Ovary (tissue), 9 donors: ENCODE data around the gene DOCK2. TPM values are rescaled to one million over a fixed set of nuclear protein-coding genes. Genes with fewer than 3 reads are reported as not detected.

Source experiments
- DNase-seq, 5 donors: peaks; one replicate each; pipeline ENCODE4 v3.0.0-alpha.2; 2019 to 2020
- H3K27ac ChIP-seq, 2 donors: fragments of 200-600 bp; one replicate each; pipeline versions ENCODE4 v1.5.1 to v1.8.0; 2019 to 2022
- H3K27me3 ChIP-seq: fragments of 200-600 bp; one replicate; pipeline ENCODE4 v1.8.0; 2022
- H3K36me3 ChIP-seq: fragments of 200-600 bp; sonication (generic); one replicate; pipeline ENCODE4 v1.5.1; 2019
- H3K4me1 ChIP-seq: one replicate; pipeline ENCODE4 v1.8.1; 2013; ENCODE audit warnings: mild to moderate bottlenecking, moderate library complexity; ENCODE audit not compliant: insufficient read depth
- H3K4me3 ChIP-seq: fragments of 200-600 bp; sonication (generic); one replicate; pipeline ENCODE4 v1.5.1; 2017
- H3K9me3 ChIP-seq, 2 donors: fragments of 200-600 bp in 1 of 2; sonication (generic) in 1 of 2; one replicate each; pipeline versions ENCODE4 v1.5.1 to v1.8.1; 2013 to 2019; ENCODE audit warnings: mild to moderate bottlenecking in 1 of 2, moderate library complexity in 1 of 2
- EP300 ChIP-seq: sonication (generic); formaldehyde crosslinking; IDR thresholded peaks from one replicate; pipeline ENCODE4 v1.6.1; 2017; ENCODE audit warnings: antibody characterized with exemption
- POLR2A ChIP-seq: fragments of 450-650 bp; IDR thresholded peaks from one replicate; pipeline ENCODE4 v1.6.1; 2017; ENCODE audit warnings: antibody characterized with exemption, mild to moderate bottlenecking, moderate library complexity
- WGBS, 3 donors: extraction: QIAGEN DNeasy Blood & Tissue Kit in 1 of 3; methylation state at CpG; one replicate each; pipeline versions ENCODE4 v1.1.5 to v1.1.7; 2013 to 2017; 5-methylcytosine and 5-hydroxymethylcytosine counted together
- intact Hi-C, 4 donors: fragments of 100-400 bp; cut with DNase I; formaldehyde crosslinking; loops; one replicate each; pipeline versions ENCODE4 v1.11.0 to v1.15.1; 2022 to 2023
- polyA plus RNA-seq, 2 donors: library from polyadenylated mRNA; stranded (reverse); fragments of 200-250 nt in 1 of 2; fragments of 350-450 nt in 1 of 2; fragmentation: Illumina TruSeq in 1 of 2; extraction: RNeasy Lipid Tissue Mini Kit (QIAGEN cat#74804) in 1 of 2; gene quantifications; one replicate each; pipeline ENCODE4 v1.2.3, GENCODE V29; 2013 to 2014
- total RNA-seq, 7 donors: library from RNA; depleted of rRNA in 2 of 7; stranded (reverse); fragments of >200 nt in 2 of 7; fragmentation: NEBNext Ultra II Directional in 3 of 7; extraction: Animal tissue kit (Norgen Biotek cat#: 25700) in 3 of 7; gene quantifications; one replicate each; pipeline versions ENCODE4 v1.1.0 to v1.2.4, GENCODE V29; 2016 to 2023
- TF ChIP-seq, protein P1 (sequence below), 3 donors: fragments of 450-650 bp in 2 of 3; fragments of 200-600 bp in 1 of 3; IDR thresholded peaks; one replicate each; pipeline versions ENCODE4 v1.5.1 to v1.8.0; 2016 to 2022; ENCODE audit warnings: antibody characterized with exemption in 3 of 3, mild to moderate bottlenecking in 1 of 3
- donor health status: DM: no; HTN: no; CAD: no; lungs with moderate emphysema.
- donor health status: DM: no; HTN: no; CAD: no.
- donor health status: Bipolar disorder and iron deficiency.
- donor health status: DM: yes; HTN: yes; CAD: no.
- donor health status: DM: no; HTN: no; CAD: no.
- donor health status: DM: yes; HTN: yes; CAD: no.

Gene DOCK2
- total and polyA plus RNA-seq, 9 donors = 1.3 to 10.2 (median 5.4) TPM

GRCh38 chr5:169754737-169755136 is 117.7 kb downstream of the DOCK2 start:
- Histone ChIP-seq H3K9me3 (no peaks in the 10 kb centered on the region), H3K27ac (no peak overlapping the region), H3K27me3 (no peaks in the 10 kb centered on the region), H3K4me1 (no peaks in the 10 kb centered on the region), H3K36me3 (no peaks in the 10 kb centered on the region), H3K4me3 (no peak overlapping the region)
- no peak for DNase-seq
- TF ChIP-seq EP300 (no peak), POLR2A (no peak)
- TF ChIP-seq, protein P1, sequence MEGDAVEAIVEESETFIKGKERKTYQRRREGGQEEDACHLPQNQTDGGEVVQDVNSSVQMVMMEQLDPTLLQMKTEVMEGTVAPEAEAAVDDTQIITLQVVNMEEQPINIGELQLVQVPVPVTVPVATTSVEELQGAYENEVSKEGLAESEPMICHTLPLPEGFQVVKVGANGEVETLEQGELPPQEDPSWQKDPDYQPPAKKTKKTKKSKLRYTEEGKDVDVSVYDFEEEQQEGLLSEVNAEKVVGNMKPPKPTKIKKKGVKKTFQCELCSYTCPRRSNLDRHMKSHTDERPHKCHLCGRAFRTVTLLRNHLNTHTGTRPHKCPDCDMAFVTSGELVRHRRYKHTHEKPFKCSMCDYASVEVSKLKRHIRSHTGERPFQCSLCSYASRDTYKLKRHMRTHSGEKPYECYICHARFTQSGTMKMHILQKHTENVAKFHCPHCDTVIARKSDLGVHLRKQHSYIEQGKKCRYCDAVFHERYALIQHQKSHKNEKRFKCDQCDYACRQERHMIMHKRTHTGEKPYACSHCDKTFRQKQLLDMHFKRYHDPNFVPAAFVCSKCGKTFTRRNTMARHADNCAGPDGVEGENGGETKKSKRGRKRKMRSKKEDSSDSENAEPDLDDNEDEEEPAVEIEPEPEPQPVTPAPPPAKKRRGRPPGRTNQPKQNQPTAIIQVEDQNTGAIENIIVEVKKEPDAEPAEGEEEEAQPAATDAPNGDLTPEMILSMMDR (IDR thresholded peaks at IDR 0.05) = no peak
- intact Hi-C loops = no loop called here

DNA sequence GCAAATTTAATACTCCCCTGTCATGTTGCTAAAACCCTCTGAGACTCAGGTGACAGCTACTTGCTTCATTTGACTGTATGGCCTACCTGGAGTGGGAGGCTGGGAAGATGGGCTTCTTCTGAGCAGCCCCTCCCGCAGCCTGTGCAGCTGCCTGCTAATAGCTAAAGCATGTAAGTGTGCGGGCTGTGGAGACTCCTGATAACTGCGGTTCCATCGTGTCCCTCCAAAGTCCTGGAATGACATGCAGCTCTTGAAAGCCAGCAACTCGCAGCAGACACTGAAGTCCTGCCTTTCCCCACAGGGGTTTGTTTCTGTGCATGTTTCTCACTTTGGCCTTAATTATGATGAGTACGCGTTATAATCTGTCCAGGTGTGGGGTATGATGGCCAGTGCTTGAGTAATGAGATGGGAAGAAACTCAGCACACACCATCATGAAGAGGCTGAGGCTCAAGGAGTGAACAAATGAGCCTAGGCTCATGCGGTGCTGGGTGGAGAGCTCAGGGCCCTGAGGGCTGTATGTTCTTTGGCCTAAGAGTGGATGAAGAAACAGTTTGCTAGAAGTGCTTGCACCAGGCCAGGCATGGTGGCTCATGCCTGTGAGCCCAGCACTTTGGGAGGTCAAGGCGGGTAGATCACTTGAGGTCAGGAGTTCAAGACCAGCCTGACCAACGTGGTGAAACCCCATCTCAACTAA is 119.1 kb downstream of the DOCK2 start:
- H3K27ac ChIP-seq = no peak overlapping the region
- intact Hi-C loops = no loop called here
- no peak for DNase-seq
- no peak overlapping the region for H3K4me3 ChIP-seq
- H3K4me1 ChIP-seq = no peaks in the 10 kb centered on the region
- no peaks in the 10 kb centered on the region for H3K36me3 ChIP-seq
- WGBS, 3 donors = 83 to 89% (median 86%) methylated on average over 10 of the region's 10 CpGs
- TF ChIP-seq POLR2A = no peak
- TF ChIP-seq EP300 = no peak
- TF ChIP-seq, protein P1 (IDR thresholded peaks at IDR 0.05) = no peak
- no peaks in the 10 kb centered on the region for H3K9me3 ChIP-seq
- H3K27me3 ChIP-seq = no peaks in the 10 kb centered on the region

GRCh38 chr5:169757016-169757415 is 119.9 kb downstream of the DOCK2 start:
- DNase-seq = no peak
- TF ChIP-seq, protein P1 (IDR thresholded peaks at IDR 0.05) = no peak
- no peak for TF ChIP-seq POLR2A
- no peak for TF ChIP-seq EP300
- no peak overlapping the region for H3K4me3 ChIP-seq
- 95 to 98% (median 98%) methylated on average over 1 of the region's 1 CpG for WGBS, 3 donors
- no peaks in the 10 kb centered on the region for H3K27me3 ChIP-seq
- intact Hi-C loops = no loop called here
- no peak overlapping the region for H3K27ac ChIP-seq
- H3K9me3 ChIP-seq = no peaks in the 10 kb centered on the region
- no peaks in the 10 kb centered on the region for H3K36me3 ChIP-seq
- no peaks in the 10 kb centered on the region for H3K4me1 ChIP-seq

DNA sequence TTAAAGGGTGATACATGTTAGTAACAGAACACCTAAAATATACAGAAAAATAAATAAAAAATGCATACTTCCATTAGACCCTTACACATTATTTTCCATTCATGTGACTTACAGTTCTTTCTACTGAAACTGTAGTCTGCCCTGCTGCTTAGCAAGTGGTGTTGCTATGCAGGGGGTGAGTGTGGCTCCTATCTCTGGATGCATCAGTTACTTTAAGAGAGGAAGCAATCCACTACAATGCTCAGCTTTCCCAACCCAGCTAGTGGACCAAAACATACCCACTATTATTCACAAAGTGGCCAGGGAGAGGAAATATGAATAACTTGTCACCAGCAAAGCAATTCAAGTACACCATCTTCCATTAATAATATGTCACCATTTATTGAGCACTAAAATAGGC is 121.8 kb downstream of the DOCK2 start:
- TF ChIP-seq, protein P1 (IDR thresholded peaks at IDR 0.05) = no peak
- TF ChIP-seq POLR2A (no peak), EP300 (no peak)
- intact Hi-C loops = no loop called here
- H3K27ac ChIP-seq = no peak overlapping the region
- H3K4me3 ChIP-seq = no peak overlapping the region
- H3K36me3 ChIP-seq = no peaks in the 10 kb centered on the region
- no peaks in the 10 kb centered on the region for H3K27me3 ChIP-seq
- DNase-seq = no peak
- no peaks in the 10 kb centered on the region for H3K4me1 ChIP-seq
- H3K9me3 ChIP-seq = no peaks in the 10 kb centered on the region
